Lower lobe of right lung (tissue), 2 donors: Measurements from ENCODE around the gene TULP1. TPM values are rescaled to one million over a fixed set of nuclear protein-coding genes. Genes with fewer than 3 reads are reported as not detected.
"Not testable (repeated sequence)": the region's sequence is repeated elsewhere in the genome, so short reads cannot be mapped to it uniquely, and the experiment has no call there.

Experiments used
- ATAC-seq, 2 donors: fragments of 200-7000 bp; cut with Tn5 transposase; one replicate each; pipeline ENCODE4 v1.9.1; 2020 to 2022; ENCODE audit warnings: mild to moderate bottlenecking in 2 of 2, moderate library complexity in 2 of 2
- DNase-seq: peaks from one replicate; pipeline ENCODE4 v3.0.0-alpha.2; 2020
- H3K27ac ChIP-seq: fragments of 200-600 bp; one replicate; pipeline ENCODE4 v1.8.0; 2022
- H3K27me3 ChIP-seq: fragments of 200-600 bp; one replicate; pipeline ENCODE4 v1.8.0; 2022; ENCODE audit warnings: low read depth
- H3K36me3 ChIP-seq: fragments of 200-600 bp; one replicate; pipeline ENCODE4 v1.8.0; 2022; ENCODE audit warnings: mild to moderate bottlenecking
- H3K4me1 ChIP-seq: fragments of 200-600 bp; one replicate; pipeline ENCODE4 v1.8.0; 2022
- H3K4me3 ChIP-seq: fragments of 200-600 bp; one replicate; pipeline ENCODE4 v1.8.0; 2022; ENCODE audit warnings: mild to moderate bottlenecking
- H3K9me3 ChIP-seq: fragments of 200-600 bp; one replicate; pipeline ENCODE4 v1.8.0; 2022
- intact Hi-C: fragments of 100-400 bp; cut with DNase I; formaldehyde crosslinking; loops from one replicate; pipeline ENCODE4 v1.11.0; 2022
- total RNA-seq: library from RNA; stranded (reverse); fragmentation: NEBNext Ultra II Directional; extraction: Animal tissue kit (Norgen Biotek cat#: 25700); gene quantifications from one replicate; pipeline ENCODE4 v1.2.1, GENCODE V29; 2021
- TF ChIP-seq, protein P1 (sequence below): fragments of 200-600 bp; IDR thresholded peaks from one replicate; pipeline ENCODE4 v1.8.0; 2022; ENCODE audit warnings: antibody characterized with exemption, mild to moderate bottlenecking
- donor health status: DM: no; HTN: yes; CAD: no; lungs with severe emphysema.

The TULP1 gene
- total RNA-seq, 1 donor from 2014 or later = not detected

DNA sequence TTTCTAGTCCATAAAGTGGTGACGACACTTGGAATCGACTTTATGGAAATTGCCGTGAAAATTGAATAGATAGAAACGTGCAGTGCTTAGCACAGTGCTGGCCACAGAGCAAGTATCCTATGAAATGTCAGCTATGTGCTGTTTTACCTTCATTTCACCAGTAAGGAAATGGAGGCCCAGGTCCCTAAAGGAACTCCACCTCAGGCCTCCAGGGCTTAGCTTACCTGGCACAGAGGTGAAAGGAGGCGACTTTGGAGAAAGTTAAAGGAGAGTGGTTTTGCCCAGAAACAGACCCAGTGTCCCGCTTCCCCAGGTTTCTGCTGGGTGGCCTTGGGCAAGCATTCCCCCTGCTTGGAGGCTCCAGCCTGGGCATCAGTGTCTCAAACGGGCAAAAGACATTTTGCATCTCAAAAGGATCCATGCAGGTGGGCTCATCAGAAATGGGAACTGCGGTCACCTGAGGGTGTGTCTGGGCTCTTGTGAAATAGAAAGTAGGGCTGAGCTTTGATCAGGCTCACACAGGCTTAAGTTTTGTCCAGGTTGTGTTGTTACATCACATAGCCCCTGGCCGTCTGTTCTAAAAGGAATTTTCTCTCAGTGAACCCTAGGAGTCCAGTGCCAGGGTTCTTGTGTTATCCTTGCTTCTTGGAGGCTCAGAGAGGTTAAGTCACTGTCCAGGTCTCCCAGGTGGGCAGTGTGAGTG is 6.8 kb upstream of the TULP1 start:
- ATAC-seq (no peak), DNase-seq (no peak)
- Histone ChIP-seq H3K36me3 (no peaks in the 10 kb centered on the region), H3K9me3 (no peaks in the 10 kb centered on the region), H3K27ac (no peak overlapping the region), H3K4me3 (no peak overlapping the region), H3K27me3 (no peaks in the 10 kb centered on the region), H3K4me1 (peaks cover 10% of the 10 kb centered on the region)
- TF ChIP-seq, protein P1, sequence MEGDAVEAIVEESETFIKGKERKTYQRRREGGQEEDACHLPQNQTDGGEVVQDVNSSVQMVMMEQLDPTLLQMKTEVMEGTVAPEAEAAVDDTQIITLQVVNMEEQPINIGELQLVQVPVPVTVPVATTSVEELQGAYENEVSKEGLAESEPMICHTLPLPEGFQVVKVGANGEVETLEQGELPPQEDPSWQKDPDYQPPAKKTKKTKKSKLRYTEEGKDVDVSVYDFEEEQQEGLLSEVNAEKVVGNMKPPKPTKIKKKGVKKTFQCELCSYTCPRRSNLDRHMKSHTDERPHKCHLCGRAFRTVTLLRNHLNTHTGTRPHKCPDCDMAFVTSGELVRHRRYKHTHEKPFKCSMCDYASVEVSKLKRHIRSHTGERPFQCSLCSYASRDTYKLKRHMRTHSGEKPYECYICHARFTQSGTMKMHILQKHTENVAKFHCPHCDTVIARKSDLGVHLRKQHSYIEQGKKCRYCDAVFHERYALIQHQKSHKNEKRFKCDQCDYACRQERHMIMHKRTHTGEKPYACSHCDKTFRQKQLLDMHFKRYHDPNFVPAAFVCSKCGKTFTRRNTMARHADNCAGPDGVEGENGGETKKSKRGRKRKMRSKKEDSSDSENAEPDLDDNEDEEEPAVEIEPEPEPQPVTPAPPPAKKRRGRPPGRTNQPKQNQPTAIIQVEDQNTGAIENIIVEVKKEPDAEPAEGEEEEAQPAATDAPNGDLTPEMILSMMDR = no peak
- intact Hi-C loops = no loop called here

- DNase-seq = no peak
- no peak overlapping the region for H3K27ac ChIP-seq
- H3K4me3 ChIP-seq = no peak overlapping the region
- no peak for ATAC-seq
- intact Hi-C loops = no loop called here
- peaks cover 10% of the 10 kb centered on the region for H3K4me1 ChIP-seq
- H3K36me3 ChIP-seq = no peaks in the 10 kb centered on the region
- no peaks in the 10 kb centered on the region for H3K9me3 ChIP-seq
- no peaks in the 10 kb centered on the region for H3K27me3 ChIP-seq
- TF ChIP-seq, protein P1 = no peak
These were observed 6.0 kb upstream of the TULP1 start for GRCh38 chr6:35518566-35519312.

GRCh38 chr6:35517978-35518377 is 5.3 kb upstream of the TULP1 start:
- intact Hi-C loops, H3K27me3 ChIP-seq, H3K36me3 ChIP-seq, ATAC-seq, H3K4me1 ChIP-seq, DNase-seq, H3K9me3 ChIP-seq, H3K27ac ChIP-seq, H3K4me3 ChIP-seq: not testable (repeated sequence)

- Histone ChIP-seq H3K4me1 (no peaks in the 10 kb centered on the region), H3K36me3 (no peaks in the 10 kb centered on the region), H3K4me3 (no peak overlapping the region), H3K9me3 (no peaks in the 10 kb centered on the region), H3K27me3 (peaks cover 6% of the 10 kb centered on the region), H3K27ac (no peak overlapping the region)
- DNase-seq (no peak), ATAC-seq (no peak)
- TF ChIP-seq, protein P1 = no peak
- intact Hi-C loops = no loop called here
These were observed 4.0 kb upstream of the TULP1 start for GRCh38 chr6:35516712-35517111.

GRCh38 chr6:35515939-35516338 is 3.2 kb upstream of the TULP1 start:
- intact Hi-C loops, H3K4me3 ChIP-seq, H3K9me3 ChIP-seq, H3K36me3 ChIP-seq, H3K27ac ChIP-seq, H3K4me1 ChIP-seq, ATAC-seq, DNase-seq: not testable (repeated sequence)
- H3K27me3 ChIP-seq = peaks cover 14% of the 10 kb centered on the region

GRCh38 chr6:35514587-35514986 is 1.9 kb upstream of the TULP1 start:
- intact Hi-C loops = no loop called here

More at GRCh38 chr6:35514587-35514986, 1.9 kb upstream of the TULP1 start:
- H3K9me3 ChIP-seq = no peaks in the 10 kb centered on the region
- DNase-seq (no peak), ATAC-seq (no peak)
- H3K4me3 ChIP-seq = no peak overlapping the region
- no peaks in the 10 kb centered on the region for H3K36me3 ChIP-seq
- H3K4me1 ChIP-seq = no peaks in the 10 kb centered on the region
- H3K27me3 ChIP-seq = peaks cover 26% of the 10 kb centered on the region
- TF ChIP-seq, protein P1 = no peak
- H3K27ac ChIP-seq = no peak overlapping the region
